ENCODE results near the gene RALGAPA2. TPM values are rescaled to one million over a fixed set of nuclear protein-coding genes. Genes with fewer than 3 reads are reported as not detected.

The RALGAPA2 gene
- total and polyA plus RNA-seq, 2 donors (not counting 3 experiments of a cell fraction or from before 2014, with no cell fraction given): 10.0 to 46.8 TPM

DNA sequence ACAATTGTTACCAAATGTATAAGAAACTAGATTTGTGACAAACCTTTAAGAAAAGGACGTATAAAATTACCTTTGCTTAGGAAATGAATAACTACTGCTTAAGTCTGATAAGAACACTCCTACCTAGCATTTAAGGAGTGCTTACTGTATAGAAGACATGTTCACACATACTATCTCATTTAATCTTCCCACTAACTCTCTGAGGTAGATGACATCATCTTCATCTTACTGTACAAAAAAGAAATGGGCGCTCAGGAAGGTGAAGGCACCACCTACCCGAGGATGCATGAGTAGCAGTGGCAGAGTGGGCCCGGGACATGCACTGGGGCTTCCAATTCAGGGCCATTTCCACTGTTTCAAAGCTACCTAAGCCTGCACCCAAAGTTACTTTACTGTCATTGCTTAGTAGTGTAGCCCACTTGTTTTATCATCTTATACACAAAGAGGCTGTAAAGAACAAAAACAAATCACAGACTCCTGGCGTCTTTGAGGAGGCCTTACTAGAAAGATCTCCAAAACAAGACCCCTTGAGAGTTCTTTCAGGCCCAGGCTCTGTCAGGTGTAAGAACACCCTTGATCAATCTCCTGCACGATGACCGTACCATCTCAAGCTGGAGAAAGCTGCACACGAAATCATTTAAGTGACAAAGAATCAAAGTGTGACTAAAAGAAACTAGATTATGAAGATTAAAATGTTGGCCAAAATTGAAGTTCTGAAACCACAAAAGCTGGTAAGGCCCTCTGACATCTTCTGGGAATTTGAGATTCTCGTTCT is 216.5 kb downstream of the RALGAPA2 start:
- Histone ChIP-seq H3K4me3 (replicated peaks in 1 of 3; ENCODE audit: insufficient read depth in 1 of 3, low read depth in 1 of 3, low read length in 3 of 3) (no peak overlapping the region), H2AFZ (ENCODE audit: low read depth, low read length) (no peak overlapping the region), H3K9me3 (replicated peaks; ENCODE audit: control insufficient read depth, insufficient read depth, low read length) (no peaks in the 10 kb centered on the region), H3K4me2 (ENCODE audit: insufficient read depth, low read length) (no peak overlapping the region), H3K27ac (ENCODE audit: insufficient read depth, low read depth, low read length) (no peak overlapping the region), H4K20me1 (replicated peaks; ENCODE audit: control insufficient read depth, extremely low read depth, insufficient read depth, low read length) (no peaks in the 10 kb centered on the region), H3K9ac (replicated peaks; ENCODE audit: extremely low read depth, insufficient read depth, low read length) (no peak overlapping the region), H3K79me2 (ENCODE audit: control insufficient read depth, insufficient read depth, low read length) (no peaks in the 10 kb centered on the region), H3K27me3 (ENCODE audit: control insufficient read depth in 2 of 2, insufficient read depth in 2 of 2, low read length in 2 of 2) (no peaks in the 10 kb centered on the region), H3K36me3 (ENCODE audit: control insufficient read depth in 2 of 2, extremely low read depth in 1 of 2, insufficient read depth in 2 of 2, low read length in 2 of 2) (peaks cover 5% of the 10 kb centered on the region in 2 experiments), H3K9me1 (replicated peaks; ENCODE audit: control insufficient read depth, extremely low read depth, insufficient read depth, low read length) (no peaks in the 10 kb centered on the region), H3K4me1 (ENCODE audit: control insufficient read depth, extremely low read depth, insufficient read depth, low read length) (peaks cover 4% of the 10 kb centered on the region)
- no TSS peak for BruUV-seq (replicated peaks)
- POLR2A ChIA-PET: no interaction called here
- CTCF ChIA-PET: no interaction called here
- TF ChIP-seq FOS (IDR thresholded peaks at IDR 0.05; ENCODE audit: borderline replicate concordance, insufficient read depth, low read length): no peak
- no peak for TF ChIP-seq POLR2A (IDR thresholded peaks at IDR 0.05; ENCODE audit: low read depth, low read length)
- TF ChIP-seq MYC (IDR thresholded peaks at IDR 0.05; ENCODE audit: low read depth, low read length): no peak
- TF ChIP-seq, protein P1, sequence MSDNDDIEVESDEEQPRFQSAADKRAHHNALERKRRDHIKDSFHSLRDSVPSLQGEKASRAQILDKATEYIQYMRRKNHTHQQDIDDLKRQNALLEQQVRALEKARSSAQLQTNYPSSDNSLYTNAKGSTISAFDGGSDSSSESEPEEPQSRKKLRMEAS (IDR thresholded peaks at IDR 0.05; ENCODE audit: insufficient read depth, insufficient read length): no peak
- no peak for TF ChIP-seq JUN (IDR thresholded peaks at IDR 0.05; ENCODE audit: borderline replicate concordance, insufficient read depth, insufficient read length, low read depth)
- TF ChIP-seq, protein P2, sequence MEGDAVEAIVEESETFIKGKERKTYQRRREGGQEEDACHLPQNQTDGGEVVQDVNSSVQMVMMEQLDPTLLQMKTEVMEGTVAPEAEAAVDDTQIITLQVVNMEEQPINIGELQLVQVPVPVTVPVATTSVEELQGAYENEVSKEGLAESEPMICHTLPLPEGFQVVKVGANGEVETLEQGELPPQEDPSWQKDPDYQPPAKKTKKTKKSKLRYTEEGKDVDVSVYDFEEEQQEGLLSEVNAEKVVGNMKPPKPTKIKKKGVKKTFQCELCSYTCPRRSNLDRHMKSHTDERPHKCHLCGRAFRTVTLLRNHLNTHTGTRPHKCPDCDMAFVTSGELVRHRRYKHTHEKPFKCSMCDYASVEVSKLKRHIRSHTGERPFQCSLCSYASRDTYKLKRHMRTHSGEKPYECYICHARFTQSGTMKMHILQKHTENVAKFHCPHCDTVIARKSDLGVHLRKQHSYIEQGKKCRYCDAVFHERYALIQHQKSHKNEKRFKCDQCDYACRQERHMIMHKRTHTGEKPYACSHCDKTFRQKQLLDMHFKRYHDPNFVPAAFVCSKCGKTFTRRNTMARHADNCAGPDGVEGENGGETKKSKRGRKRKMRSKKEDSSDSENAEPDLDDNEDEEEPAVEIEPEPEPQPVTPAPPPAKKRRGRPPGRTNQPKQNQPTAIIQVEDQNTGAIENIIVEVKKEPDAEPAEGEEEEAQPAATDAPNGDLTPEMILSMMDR (IDR thresholded peaks at IDR 0.05; ENCODE audit: extremely low read depth in 1 of 2, insufficient read depth in 1 of 2, low read depth in 1 of 2, low read length in 2 of 2): no peak
- TF ChIP-seq GATA2 (IDR thresholded peaks at IDR 0.05; ENCODE audit: insufficient read depth, insufficient read length, low read depth, low read length): no peak
- TF ChIP-seq EZH2 (IDR thresholded peaks at IDR 0.05; ENCODE audit: borderline replicate concordance, low read depth, low read length, severe bottlenecking): no peak
- no peak for TF ChIP-seq POLR2AphosphoS5 (IDR thresholded peaks at IDR 0.05; ENCODE audit: insufficient read depth, low read depth, low read length)
- no peak for DNase-seq (ENCODE audit: low read depth, low spot score)
- FAIRE-seq: no peak
- intact Hi-C loops (cut with micrococcal nuclease) (no loop called here), dilution Hi-C loops (cut with MboI; ENCODE audit: extremely low pct_ligation_motif_present, low sequenced_read_pairs) (no loop called here)

Measured in endothelial cell of umbilical vein (primary cell).